NCI-H2227 (cell line): ENCODE measurements around the gene GPR61.

Experiments used
- DNase-seq: peaks from one replicate; lab custom pipeline; 2025; ENCODE audit not compliant: unreplicated experiment; lab: John Stamatoyannopoulos, UW

The GPR61 gene

GRCh38 chr1:109564194-109564878, 24.7 kb downstream of the GPR61 start:
- no peak for DNase-seq

GRCh38 chr1:109565241-109565640, 25.6 kb downstream of the GPR61 start:
- no peak for DNase-seq

- no peak for DNase-seq
These were observed 27.3 kb downstream of the GPR61 start for GRCh38 chr1:109566982-109567381.

GRCh38 chr1:109567877-109568672, 28.4 kb downstream of the GPR61 start:
- DNase-seq = no peak

GRCh38 chr1:109569323-109569722, 29.7 kb downstream of the GPR61 start:
- no peak for DNase-seq

- no peak for DNase-seq
These were observed 30.7 kb downstream of the GPR61 start for GRCh38 chr1:109570414-109570813.

GRCh38 chr1:109573785-109574184, 34.1 kb downstream of the GPR61 start:
- DNase-seq = no peak

GRCh38 chr1:109578947-109579443, 39.3 kb downstream of the GPR61 start:
- DNase-seq = no peak

GRCh38 chr1:109579491-109579890, 39.8 kb downstream of the GPR61 start:
- no peak for DNase-seq

- DNase-seq = no peak
These were observed 42.3 kb downstream of the GPR61 start for GRCh38 chr1:109582021-109582420.

GRCh38 chr1:109584766-109585165, 45.1 kb downstream of the GPR61 start:
- no peak for DNase-seq

- no peak for DNase-seq
These were observed 46.4 kb downstream of the GPR61 start for GRCh38 chr1:109586055-109586454.

GRCh38 chr1:109589177-109589576, 49.5 kb downstream of the GPR61 start:
- no peak for DNase-seq

- DNase-seq = no peak
These were observed 50.0 kb downstream of the GPR61 start for GRCh38 chr1:109589679-109590078.

GRCh38 chr1:109592916-109593315, 53.2 kb downstream of the GPR61 start:
- no peak for DNase-seq

- no peak for DNase-seq
These were observed 55.9 kb downstream of the GPR61 start for GRCh38 chr1:109595531-109595930.
